GM18951 (cell line): ENCODE results near the gene MXRA8.

ENCODE experiments used
- POLR2A ChIP-seq: IDR thresholded peaks from 4 replicates; pipeline ENCODE4 v1.6.1; 2011; ENCODE audit warnings: mild to moderate bottlenecking; ENCODE audit not compliant: insufficient read length, insufficient read depth; ENCODE audit errors: extremely low read depth
- in situ Hi-C: fragments of 300-500 bp; cut with MboI; formaldehyde crosslinking; loops from one replicate; pipeline ENCODE4 v1.12.0; 2022; ENCODE audit warnings: low sequenced_read_pairs, mixed read lengths, inconsistent platforms; ENCODE audit not compliant: unreplicated experiment

MXRA8 gene

GRCh38 chr1:1336446-1336845 lies 21.9 kb downstream of the MXRA8 start:
- in situ Hi-C loops = no loop called here
- no peak for TF ChIP-seq POLR2A

DNA sequence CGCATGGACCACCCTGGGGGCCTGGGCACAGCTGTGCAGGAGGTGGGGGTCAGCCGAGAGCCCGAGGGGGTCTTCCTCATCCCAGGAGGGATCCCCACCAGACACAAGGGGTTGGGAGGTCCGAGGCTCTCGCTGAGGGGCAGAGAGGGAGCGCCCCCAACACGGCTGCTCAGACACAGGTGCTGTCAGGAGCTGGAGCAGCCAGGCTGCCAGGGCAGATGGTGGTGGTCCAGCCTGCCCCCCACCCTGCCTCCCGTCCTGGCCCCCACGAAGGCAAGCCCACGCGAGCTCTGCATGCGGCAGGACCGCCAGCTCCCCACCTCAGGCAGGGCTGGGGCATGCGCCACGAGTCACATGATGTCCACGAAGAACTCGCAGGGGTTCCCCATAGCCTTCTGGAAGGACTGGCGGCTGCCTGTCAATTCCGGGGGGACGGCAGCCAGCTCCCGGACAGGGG lies 22.5 kb downstream of the MXRA8 start:
- no peak for TF ChIP-seq POLR2A
- in situ Hi-C loops = no loop called here

DNA sequence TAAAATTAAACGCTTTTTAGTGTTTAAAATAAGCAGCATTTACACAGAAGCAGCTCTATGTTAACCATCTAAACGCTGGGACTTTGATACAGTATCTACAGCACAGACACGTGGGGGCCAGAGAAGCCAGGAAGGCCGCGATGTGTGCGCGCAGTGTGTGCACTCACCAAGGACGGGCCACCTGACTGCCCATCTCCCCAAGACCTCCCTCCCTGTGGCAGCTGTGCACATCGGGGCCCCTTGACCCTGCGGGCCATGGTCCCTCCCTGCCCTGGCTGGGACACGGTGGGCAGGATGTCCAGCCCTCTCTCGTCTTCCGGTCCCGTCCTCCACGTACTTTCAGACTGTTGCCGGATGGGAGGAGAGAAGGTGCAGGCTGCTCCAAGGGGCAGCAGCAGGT lies 23.1 kb downstream of the MXRA8 start:
- no peak for TF ChIP-seq POLR2A
- in situ Hi-C loops = no loop called here

GRCh38 chr1:1334835-1335234 lies 23.5 kb downstream of the MXRA8 start:
- in situ Hi-C loops = no loop called here
- TF ChIP-seq POLR2A = no peak

- TF ChIP-seq POLR2A = no peak
- in situ Hi-C loops = no loop called here
Measured at GRCh38 chr1:1333551-1334241, 24.7 kb downstream of the MXRA8 start.

DNA sequence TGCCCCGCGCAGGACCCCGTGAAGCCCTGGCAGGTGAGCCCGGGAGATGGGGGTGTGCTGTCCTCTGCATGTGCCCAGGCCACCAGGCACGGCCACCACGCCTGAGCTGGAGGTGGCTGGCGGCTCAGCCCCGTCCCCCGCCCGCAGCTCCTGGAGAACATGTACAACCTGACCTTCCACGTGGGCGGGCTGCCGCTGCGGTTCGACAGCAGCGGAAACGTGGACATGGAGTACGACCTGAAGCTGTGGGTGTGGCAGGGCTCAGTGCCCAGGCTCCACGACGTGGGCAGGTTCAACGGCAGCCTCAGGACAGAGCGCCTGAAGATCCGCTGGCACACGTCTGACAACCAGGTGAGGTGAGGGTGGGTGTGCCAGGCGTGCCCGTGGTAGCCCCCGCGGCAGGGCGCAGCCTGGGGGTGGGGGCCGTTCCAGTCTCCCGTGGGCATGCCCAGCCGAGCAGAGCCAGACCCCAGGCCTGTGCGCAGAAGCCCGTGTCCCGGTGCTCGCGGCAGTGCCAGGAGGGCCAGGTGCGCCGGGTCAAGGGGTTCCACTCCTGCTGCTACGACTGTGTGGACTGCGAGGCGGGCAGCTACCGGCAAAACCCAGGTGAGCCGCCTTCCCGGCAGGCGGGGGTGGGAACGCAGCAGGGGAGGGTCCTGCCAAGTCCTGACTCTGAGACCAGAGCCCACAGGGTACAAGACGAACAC lies 25.4 kb downstream of the MXRA8 start:
- in situ Hi-C loops = no loop called here
- no peak for TF ChIP-seq POLR2A

DNA sequence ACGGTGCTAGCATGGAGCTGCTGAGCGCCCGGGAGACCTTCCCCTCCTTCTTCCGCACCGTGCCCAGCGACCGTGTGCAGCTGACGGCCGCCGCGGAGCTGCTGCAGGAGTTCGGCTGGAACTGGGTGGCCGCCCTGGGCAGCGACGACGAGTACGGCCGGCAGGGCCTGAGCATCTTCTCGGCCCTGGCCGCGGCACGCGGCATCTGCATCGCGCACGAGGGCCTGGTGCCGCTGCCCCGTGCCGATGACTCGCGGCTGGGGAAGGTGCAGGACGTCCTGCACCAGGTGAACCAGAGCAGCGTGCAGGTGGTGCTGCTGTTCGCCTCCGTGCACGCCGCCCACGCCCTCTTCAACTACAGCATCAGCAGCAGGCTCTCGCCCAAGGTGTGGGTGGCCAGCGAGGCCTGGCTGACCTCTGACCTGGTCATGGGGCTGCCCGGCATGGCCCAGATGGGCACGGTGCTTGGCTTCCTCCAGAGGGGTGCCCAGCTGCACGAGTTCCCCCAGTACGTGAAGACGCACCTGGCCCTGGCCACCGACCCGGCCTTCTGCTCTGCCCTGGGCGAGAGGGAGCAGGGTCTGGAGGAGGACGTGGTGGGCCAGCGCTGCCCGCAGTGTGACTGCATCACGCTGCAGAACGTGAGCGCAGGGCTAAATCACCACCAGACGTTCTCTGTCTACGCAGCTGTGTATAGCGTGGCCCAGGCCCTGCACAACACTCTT lies 26.2 kb downstream of the MXRA8 start:
- in situ Hi-C loops = no loop called here
- no peak for TF ChIP-seq POLR2A

DNA sequence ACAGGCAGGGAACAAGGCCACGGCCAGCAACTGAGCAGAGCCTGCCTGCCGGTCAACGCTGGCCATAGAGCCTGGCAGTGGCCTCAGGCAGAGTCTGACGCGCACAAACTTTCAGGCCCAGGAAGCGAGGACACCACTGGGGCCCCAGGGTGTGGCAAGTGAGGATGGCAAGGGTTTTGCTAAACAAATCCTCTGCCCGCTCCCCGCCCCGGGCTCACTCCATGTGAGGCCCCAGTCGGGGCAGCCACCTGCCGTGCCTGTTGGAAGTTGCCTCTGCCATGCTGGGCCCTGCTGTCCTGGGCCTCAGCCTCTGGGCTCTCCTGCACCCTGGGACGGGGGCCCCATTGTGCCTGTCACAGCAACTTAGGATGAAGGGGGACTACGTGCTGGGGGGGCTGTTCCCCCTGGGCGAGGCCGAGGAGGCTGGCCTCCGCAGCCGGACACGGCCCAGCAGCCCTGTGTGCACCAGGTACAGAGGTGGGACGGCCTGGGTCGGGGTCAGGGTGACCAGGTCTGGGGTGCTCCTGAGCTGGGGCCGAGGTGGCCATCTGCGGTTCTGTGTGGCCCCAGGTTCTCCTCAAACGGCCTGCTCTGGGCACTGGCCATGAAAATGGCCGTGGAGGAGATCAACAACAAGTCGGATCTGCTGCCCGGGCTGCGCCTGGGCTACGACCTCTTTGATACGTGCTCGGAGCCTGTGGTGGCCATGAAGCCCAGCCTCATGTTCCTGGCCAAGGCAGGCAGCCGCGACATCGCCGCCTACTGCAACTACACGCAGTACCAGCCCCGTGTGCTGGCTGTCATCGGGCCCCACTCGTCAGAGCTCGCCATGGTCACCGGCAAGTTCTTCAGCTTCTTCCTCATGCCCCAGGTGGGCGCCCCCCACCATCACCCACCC lies 27.0 kb downstream of the MXRA8 start, which contains the start of gene TAS1R3:
TSS of gene TAS1R3 (plus strand) at position 213 of the 898 bp plus-strand sequence. CDS start at position 279, 66 bp downstream.
- no peak for TF ChIP-seq POLR2A
- in situ Hi-C loops = no loop called here

- TF ChIP-seq POLR2A = no peak
- in situ Hi-C loops = no loop called here
Measured at GRCh38 chr1:1330366-1331067, 27.8 kb downstream of the MXRA8 start.

- in situ Hi-C loops = no loop called here
- no peak for TF ChIP-seq POLR2A
Measured at GRCh38 chr1:1329304-1330210, 28.8 kb downstream of the MXRA8 start.

DNA sequence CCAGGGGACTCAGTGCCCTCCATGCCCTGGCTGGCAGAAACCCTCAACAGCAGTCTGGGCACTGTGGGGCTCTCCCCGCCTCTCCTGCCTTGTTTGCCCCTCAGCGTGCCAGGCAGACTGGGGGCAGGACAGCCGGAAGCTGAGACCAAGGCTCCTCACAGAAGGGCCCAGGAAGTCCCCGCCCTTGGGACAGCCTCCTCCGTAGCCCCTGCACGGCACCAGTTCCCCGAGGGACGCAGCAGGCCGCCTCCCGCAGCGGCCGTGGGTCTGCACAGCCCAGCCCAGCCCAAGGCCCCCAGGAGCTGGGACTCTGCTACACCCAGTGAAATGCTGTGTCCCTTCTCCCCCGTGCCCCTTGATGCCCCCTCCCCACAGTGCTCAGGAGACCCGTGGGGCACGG lies 30.1 kb downstream of the MXRA8 start:
- TF ChIP-seq POLR2A = no peak
- in situ Hi-C loops = no loop called here

- TF ChIP-seq POLR2A = no peak
- in situ Hi-C loops = no loop called here
Measured at GRCh38 chr1:1327291-1327690, 31.1 kb downstream of the MXRA8 start.
